NCI-H1092 (cell line): Measurements from ENCODE around the gene LRBA.
"Not testable (repeated sequence)": the region's sequence is repeated elsewhere in the genome, so short reads cannot be mapped to it uniquely, and the experiment has no call there.

ENCODE experiments used
- DNase-seq: peaks from one replicate; lab custom pipeline; 2025; lab: John Stamatoyannopoulos, UW

The LRBA gene

DNA sequence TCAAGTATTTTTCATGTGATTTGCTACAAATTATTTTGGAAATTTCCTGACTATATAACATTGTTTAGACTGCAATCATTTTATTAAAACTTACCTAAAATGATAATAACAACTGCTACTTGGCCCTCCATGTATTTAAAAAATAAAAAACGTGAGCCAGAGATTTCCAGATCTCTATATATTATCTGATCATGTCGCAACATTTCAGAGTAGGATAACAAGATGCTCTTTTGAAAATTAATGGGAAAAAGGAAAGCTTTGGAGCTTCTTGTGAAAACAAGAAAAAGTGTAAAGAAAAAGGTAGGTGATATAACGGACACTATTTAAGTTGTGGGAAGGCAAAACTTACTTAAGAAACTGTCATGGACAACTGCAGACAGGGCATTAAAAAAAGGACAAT lies 448.0 kb downstream of the LRBA start:
- no peak for DNase-seq

DNA sequence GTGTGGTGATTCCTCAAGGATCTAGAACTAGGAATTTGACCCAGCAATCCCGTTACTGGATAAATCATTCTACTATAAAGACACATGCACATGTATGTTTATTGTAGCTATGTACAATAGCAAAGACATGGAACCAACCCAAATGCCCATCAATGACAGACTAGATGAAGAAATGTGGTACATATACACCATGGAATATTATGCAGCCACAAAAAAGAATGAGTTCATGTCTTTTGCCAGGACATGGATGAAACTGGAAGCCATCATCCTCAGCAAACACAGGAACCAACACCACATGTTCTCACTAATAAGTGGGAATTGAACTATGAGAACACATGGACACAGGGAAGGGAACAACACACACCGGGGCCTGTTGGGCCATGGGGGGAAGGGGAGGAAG lies 450.1 kb downstream of the LRBA start:
- DNase-seq, result not testable (repeated sequence)

DNA sequence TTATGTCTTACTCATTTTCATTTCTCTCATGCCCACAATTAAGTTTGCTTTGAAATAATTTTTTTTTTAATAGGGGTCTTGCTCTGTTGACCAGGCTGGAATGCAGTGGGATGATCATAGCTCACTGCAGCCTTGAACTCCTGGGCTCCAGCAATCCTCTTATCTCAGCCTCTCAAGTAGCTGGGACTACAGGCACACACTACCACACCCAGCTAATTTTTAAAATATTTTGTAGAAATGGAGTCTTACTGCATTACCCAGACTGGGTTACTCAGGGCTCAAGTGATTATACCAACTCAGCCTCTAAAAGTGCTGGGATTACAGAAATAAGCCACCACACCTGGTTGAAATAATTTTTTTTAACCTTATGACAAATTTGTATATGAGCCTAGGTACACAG lies 452.3 kb downstream of the LRBA start:
- no peak for DNase-seq

DNA sequence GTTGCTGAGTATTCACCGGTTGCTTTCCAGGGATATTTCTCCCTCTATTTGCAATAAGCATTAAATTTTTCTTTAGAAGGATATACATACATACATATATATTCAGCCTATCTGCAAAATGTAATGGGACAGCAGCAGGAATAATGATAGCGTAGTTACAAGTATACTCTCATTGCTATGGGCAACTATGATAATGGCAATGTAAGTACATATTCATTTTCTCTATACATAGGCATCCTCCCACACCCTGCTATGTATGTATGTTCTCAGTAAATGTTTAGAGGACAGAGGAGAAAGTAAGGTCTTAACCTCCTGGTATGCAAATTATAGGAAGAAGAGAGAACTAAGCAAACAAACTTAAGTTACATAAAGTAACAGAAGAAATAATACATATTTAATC lies 452.8 kb downstream of the LRBA start:
- no peak for DNase-seq

DNA sequence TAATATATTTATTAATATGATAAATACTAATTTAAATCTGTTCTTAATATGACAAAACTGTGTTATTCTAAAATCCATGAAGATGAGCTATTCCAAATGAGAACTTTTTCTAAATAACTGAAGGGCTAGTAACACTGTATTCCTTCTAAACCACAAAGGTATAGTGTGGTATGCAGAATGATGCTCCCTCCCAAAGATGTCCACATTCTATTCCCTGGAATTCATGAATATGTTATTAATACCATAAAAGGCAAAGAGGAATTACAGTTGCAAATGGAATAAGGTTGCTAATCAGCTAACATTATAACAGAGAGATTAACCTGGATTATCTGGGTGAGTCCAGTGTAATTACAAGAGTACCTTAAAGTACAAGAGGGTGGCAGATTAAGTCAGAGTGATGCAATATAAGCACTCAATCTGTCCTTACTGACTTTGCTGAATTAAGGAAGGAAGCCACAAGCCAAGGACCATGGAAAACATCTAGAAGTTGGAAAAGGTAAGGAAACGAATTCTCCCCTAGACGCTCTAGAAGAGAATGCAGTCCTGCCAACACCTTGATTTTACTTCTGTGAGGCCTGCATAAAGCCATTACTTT lies 453.8 kb downstream of the LRBA start:
- no peak for DNase-seq

DNA sequence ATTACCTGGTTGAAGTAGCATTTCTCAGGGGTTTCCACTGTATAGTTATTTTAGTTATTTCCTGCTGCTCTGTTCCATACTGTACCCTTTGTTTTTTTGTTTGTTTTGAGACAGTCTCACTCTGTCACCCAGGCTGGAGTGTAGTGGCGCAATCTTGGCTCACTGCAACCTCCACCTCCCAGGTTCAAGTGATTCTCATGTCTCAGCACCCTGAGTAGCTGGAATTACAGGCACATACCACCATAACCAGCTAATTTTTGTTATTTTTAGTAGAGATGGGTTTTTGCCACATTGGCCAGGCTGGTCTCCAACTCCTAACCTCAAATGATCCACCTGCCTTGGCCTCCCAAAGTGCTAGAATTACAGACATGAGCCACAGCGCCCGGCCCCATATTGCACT lies 457.3 kb downstream of the LRBA start:
- DNase-seq, result not testable (repeated sequence)

DNA sequence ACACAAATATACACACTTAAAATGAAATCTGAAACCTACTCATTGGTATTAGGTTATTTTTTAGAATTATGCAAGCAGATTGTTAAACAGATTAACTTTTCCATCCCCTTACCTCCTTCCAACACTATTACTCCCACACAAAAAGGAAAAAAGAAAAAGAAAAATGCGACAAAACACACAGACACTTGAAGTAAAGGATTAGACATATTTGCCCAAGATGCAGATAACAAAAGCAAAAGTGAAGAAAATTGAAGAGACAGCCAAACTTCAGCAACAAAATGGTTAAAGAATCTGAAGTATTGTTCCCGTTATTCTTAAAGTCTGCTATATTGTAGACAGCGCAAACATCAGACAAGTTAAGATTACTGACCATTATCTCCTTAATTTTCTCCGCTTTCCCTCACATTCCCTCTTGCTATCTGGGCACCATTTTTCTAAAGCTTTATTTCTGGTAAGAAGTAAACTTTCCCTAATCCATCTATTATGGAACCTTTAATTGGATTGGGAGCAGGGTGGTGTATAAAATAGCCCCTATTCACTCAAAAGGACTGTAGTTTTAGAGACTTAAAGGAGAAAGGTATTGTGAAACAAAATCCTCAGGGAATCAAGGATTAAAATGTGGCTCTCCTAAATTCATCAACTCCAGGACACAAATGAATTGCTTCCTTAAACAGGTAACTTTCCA lies 467.8 kb downstream of the LRBA start:
- no peak for DNase-seq

DNA sequence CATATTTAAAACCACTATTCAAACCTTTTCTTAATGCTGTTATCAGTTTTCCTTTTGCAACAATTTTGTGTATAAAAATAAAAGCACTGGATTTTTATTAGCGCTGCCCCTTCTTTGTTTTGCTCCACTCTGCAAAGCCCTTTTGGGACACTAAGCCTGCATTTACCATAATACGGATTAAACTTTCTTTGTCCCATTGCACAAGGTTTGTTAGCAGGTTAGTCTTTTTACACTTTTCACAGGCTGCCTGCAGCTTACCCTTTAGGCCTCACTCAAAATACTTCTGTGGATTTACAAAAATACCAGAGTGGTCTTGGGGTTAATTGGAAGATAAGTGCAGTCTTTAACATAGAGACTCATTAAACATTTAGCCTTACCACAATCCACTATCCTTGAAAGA lies 468.8 kb downstream of the LRBA start:
- DNase-seq, result no peak

DNA sequence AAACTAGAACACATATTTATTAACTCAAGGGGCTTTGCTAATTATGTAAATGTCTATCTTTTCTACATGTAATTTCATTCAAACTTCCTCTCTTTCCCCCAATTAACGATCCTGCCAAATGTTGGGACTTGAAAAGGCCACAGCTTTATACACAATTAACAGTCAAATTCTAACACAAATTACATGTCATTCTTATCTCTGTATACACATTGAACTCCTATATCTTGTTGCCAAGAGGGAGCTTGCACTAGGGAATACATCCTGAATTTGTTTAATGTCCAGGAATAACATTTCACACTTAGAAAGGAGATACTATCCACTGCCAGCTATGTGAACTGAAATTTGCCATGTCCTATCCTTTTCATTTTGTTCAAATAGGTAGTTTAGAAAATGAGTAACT lies 472.0 kb downstream of the LRBA start:
- no peak for DNase-seq

DNA sequence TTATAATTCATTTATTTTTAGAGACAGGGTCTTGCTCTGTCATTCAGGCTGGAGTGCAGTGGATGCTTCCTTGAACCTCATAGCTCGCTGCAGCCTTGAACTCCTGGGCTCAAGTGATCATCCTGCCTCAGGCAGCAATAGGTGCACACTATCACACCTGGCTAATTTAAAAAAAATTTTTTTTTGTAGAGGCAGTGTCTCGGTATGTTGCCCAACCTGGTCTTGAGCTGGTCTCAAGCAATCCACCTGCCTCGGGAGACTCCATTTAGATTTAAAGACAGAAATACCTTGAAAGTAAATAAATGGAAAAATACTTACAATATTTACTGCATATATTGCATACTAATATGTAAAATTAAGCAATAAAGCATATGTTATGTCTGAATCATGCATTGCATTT lies 473.4 kb downstream of the LRBA start:
- no peak for DNase-seq

DNA sequence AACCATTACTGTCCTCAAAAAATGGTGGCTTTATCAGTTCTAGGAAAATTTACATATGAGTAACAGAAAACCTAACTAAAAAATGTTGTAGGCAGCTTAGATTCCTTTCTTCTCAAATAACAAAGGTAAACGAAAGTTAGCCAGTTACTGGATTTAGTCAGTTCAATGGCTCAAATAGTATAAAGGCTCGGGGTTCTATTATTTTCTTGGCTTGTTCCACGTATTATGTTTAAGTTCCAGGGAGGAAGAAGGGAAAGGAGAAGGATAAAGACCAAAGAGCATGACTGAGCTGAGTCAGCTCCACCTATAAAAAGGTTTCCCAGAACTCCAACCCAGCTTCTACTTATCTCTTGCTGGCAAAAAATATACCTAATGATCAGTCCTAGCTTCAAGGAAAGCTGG lies 474.1 kb downstream of the LRBA start:
- no peak for DNase-seq

DNA sequence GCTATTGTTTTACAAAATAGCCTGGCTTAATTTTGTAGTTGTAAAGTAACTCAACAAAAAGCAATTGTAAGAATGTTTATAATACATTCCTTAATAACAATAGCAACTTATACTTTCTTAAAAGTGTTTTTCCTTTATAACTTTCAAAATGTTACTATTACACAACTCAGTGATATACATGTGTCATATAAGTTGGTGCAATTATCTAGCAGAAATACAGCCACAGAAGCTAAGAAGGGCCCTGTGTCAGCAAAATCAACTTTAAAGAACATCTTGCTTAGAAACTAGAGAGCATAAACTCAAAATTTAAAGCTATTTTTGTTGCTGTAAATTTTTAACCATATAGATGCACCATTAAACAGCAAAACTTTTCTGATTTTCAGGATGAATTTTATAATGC lies 474.5 kb downstream of the LRBA start:
- DNase-seq, result no peak

DNA sequence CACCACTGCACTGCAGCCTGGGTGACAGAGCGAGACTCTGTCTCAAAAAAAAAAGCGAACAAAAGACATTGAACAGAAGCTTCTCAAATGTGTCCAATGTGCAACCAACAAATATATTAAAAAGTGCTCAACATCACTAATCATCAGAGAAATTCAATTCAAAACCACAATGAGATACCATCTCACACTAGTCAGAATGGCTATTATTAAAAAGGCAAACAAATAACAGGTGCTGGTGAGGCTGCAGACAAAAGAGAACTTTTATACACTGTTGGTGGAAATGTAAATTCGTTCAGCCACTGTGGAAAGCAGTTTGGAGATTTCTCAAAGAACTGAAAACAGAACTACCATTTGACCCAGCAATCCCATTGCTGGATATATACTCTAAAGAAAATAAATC lies 477.2 kb downstream of the LRBA start:
- not testable (repeated sequence) for DNase-seq

DNA sequence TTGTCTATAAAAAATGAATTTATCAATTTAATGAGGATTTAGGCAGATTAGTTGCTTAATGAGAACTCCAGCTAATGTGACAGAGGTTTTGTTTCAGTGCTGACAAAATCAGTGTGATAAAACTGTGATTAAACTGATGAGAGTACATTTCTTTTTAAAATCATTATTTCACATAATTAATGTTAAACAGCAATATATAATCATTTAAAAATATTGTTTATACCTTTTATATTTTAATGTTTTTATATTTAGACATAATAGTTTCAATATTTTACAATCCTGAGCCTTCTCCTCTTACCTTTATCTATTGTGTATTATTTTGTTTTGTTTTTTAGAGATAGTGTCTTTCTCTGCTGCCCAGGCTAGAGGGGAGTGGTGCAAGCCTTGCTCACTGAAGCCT lies 480.3 kb downstream of the LRBA start:
- no peak for DNase-seq

DNA sequence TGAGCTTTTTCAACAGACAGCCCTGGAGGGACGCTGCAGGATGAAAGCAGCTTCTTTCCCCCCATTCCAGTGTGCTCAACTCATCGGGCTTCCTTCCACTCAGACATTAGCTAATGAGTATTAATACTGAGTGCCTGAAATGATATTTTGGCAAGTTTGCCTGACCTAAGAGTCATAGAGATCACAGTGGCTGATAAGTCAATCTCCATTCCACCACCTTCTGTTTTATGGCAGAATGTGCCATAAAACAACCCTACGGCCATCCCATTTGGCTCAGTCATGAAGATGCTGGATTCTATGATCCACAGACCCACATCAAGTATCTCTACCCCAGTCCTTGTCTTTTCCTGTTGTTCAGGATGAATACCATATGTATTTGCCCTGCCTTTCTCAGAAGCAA lies 481.4 kb downstream of the LRBA start:
- no peak for DNase-seq

DNA sequence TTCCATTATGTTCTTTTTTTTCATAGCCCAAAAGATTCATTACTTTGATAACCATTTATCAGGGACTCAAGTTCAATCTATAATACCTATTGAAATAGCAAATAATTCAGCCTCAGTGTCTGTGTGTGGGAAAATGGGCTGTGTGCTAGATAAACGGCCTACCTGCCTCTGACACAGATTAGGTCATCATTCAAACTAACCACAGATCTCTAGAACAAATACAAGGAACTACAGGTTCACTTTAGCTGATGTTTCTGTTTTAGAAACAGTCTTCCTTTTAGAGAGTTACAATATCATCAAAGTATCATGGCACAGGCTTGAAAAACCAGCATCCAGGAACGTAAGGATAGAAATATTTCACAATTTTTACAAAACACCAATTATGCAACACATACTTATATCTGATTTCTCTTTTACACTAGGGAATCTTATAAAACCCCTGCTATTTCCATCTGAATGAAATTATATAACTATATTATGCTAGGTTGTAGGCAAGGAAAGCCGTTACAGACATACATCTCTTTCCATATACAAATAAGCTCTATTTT lies 489.7 kb downstream of the LRBA start:
- no peak for DNase-seq

DNA sequence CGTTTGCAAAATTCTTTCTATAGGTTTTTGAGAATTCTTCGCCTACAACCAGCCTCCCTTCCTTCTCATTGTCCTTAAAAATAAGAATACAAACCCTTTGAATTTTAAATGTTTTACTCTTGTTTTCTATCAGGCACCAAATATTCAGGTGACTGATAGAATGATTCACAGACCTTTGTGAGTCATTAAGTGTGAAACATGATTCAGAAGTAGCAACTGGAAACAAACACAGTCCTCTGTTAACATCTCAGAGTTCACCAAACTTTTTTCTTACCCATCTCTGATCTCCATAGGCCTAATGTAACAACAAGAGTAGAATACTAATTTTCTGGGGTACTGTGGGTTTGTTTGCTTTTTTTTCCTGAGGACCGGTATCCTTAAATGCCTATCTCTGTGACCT lies 496.5 kb downstream of the LRBA start:
- DNase-seq, result no peak

DNA sequence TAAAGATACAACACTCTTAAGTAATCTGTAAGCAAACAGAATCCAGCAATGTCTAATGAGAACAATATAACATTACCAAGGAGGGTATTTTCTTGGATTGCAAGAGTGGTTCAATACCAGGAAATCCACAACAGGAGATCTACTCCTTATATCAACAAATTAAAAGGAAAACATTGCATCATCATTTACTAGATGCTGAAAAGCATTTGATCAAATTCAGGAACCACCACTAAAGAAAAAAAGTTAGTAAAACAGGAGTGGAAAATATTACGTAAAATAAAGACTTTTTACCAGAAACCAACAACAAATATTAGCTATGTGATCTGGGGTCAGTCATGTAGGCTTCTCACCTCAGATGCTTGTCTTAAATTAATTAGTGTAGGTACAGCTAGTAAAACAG lies 499.9 kb downstream of the LRBA start:
- no peak for DNase-seq

DNA sequence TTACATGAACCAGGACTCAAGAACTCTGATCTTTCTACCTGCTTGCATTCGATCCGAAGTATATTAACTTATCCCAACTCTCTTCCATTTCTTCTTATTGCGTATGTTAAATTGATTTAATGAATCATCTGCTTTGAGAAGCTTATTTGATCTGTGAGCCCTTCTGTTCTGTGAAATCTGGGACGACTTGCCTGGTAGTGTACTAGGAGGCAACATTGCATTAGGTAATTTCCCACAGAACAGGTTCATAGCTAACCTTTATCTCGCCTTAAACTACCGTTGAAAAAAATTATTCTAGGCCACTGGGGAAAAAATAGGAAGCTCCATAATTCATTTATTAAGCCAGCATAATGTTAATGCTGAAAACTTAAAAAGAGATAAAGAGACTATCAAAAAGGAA lies 500.4 kb downstream of the LRBA start:
- no peak for DNase-seq

DNA sequence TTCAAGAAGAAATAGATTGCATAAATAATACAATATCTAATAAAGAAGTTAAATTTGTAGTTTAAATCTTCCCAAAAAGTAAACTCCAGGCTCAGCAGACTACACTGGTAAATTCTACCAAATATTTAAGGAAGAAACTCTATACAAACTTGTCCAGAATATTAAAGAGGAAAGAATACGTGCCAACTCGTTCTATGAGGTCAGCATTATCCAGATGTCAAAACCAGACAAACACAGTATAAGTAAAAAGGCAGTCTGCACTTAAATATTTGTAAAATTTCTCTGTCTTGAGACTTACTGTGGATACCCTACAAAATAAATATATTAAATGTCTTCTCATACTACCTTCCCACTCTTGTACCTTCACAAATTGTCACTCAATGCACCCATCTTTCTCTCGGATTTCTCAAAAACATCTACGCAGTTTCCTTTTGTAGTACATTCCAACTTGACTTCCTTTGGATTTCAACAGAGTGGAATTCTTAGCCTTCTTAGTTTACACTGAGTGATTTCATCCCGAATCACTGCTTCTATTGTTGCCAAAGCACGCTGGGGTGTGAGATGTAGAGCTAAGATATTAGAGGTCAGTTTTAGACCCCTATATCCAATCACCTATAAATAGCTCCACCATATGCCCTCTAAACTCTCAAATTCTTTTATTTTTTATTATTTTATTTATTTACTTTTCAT lies 504.8 kb downstream of the LRBA start:
- no peak for DNase-seq

DNA sequence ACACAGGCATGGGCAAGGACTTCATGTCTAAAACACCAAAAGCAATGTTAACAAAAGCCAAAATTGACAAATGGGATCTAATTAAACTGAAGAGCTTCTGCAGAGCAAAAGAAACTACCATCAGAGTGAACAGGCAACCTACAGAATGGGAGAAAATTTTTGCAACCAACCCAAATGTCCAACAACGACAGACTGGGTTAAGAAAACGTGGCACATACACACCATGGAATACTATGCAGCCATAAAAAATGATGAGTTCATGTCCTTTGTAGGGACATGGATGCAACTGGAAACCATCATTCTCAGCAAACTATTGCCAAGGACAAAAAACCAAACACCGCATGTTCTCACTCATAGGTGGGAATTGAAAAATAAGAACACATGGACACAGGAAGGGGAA lies 507.4 kb downstream of the LRBA start:
- DNase-seq, result not testable (repeated sequence)

DNA sequence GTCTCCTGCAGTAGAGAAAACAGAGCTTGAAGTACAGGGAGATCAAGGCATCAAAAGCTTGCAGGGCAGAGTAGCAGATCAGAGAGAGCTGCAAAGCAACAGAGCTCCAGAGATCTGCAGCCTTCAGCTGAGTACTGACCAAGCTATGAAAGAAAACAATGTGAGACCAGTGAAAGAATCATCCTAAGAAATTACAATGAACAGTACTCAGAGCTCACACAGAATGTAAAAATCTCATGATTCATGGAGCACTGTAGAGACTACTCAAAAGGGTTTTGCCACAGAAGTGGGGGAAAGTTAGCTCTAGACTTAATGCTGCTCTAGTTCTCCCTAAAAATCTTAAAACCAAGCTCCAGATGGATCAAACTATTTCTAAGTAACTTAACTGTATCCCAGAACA lies 513.1 kb downstream of the LRBA start:
- DNase-seq, result no peak

DNA sequence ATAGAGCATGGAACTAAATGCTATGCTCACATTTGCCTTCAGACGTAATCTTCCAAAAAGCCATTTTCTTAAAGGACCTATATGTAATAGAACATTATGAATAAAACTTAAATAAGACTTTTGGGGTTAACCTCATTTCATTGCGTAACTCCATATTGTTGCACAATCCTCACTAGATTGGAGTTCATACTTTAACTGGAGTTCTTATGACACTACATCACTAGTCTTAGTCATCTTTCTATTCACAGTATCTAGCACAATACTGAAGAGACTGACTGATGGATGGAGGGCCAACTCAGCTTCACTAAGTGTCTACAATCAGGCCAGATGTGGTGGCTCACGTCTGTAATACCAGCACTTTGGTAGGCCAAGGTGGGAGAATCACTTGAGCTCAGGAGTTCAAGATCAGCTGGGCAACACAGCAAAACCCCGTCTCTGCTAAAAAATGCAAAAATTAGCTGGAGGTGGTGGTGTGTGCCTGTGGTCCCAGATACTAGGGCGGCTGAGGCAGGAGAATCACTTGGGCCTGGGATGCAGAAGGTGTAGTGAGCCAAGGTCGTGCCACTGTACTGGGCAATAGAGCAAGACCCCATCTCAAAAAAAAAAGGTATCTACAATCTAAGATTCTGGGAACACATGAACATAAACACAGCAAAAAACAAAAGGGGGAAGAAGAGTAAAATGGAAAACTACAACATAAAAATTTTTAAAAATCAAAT lies 513.9 kb downstream of the LRBA start:
- no peak for DNase-seq
